ENCODE data around the gene CHCHD6.
A peak's percentile ranks its signal among the peaks of the same experiment; 100 is the strongest.

GRCh38 chr3:126960604-126960995, 256.6 kb downstream of the CHCHD6 start:
- TF ChIP-seq, protein P1, sequence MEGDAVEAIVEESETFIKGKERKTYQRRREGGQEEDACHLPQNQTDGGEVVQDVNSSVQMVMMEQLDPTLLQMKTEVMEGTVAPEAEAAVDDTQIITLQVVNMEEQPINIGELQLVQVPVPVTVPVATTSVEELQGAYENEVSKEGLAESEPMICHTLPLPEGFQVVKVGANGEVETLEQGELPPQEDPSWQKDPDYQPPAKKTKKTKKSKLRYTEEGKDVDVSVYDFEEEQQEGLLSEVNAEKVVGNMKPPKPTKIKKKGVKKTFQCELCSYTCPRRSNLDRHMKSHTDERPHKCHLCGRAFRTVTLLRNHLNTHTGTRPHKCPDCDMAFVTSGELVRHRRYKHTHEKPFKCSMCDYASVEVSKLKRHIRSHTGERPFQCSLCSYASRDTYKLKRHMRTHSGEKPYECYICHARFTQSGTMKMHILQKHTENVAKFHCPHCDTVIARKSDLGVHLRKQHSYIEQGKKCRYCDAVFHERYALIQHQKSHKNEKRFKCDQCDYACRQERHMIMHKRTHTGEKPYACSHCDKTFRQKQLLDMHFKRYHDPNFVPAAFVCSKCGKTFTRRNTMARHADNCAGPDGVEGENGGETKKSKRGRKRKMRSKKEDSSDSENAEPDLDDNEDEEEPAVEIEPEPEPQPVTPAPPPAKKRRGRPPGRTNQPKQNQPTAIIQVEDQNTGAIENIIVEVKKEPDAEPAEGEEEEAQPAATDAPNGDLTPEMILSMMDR (conservative IDR thresholded peaks at IDR 0.05; ENCODE audit: low read depth, low read length) = peak; percentile 23
- TF ChIP-seq EZH2 (IDR thresholded peaks at IDR 0.05; ENCODE audit: low read length, unreplicated experiment) = no peak

Data from PC-3 (cell line).